ENCODE measurements around the gene GRK6.
A peak's percentile ranks its signal among the peaks of the same experiment; 100 is the strongest.

GRK6 gene

DNA sequence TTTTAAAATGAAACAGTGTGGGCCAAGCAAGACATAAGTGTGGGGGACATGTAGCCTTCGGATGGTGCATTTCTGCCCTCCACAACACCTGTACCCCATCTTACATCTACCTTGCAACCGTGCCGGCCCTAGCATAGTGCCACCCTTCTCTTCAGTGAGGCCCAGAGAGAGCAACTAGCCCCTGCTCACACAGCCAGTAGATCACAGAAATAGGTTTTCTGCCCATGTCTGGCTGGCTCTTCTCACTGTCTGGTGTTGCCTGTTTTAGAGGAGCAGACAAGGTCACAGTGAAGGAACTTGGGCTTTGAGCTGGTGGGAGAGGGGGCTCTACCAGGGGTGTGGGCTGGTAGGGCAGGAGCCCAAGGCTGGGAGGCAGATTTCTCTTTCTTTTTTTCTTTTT is 59.8 kb downstream of the GRK6 start:
- no peak overlapping the region for H3K27ac ChIP-seq
- TF ChIP-seq, protein P1, sequence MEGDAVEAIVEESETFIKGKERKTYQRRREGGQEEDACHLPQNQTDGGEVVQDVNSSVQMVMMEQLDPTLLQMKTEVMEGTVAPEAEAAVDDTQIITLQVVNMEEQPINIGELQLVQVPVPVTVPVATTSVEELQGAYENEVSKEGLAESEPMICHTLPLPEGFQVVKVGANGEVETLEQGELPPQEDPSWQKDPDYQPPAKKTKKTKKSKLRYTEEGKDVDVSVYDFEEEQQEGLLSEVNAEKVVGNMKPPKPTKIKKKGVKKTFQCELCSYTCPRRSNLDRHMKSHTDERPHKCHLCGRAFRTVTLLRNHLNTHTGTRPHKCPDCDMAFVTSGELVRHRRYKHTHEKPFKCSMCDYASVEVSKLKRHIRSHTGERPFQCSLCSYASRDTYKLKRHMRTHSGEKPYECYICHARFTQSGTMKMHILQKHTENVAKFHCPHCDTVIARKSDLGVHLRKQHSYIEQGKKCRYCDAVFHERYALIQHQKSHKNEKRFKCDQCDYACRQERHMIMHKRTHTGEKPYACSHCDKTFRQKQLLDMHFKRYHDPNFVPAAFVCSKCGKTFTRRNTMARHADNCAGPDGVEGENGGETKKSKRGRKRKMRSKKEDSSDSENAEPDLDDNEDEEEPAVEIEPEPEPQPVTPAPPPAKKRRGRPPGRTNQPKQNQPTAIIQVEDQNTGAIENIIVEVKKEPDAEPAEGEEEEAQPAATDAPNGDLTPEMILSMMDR (IDR thresholded peaks at IDR 0.05) = no peak
- no peak for TF ChIP-seq ZFX (IDR thresholded peaks at IDR 0.05; ENCODE audit: borderline replicate concordance)

DNA sequence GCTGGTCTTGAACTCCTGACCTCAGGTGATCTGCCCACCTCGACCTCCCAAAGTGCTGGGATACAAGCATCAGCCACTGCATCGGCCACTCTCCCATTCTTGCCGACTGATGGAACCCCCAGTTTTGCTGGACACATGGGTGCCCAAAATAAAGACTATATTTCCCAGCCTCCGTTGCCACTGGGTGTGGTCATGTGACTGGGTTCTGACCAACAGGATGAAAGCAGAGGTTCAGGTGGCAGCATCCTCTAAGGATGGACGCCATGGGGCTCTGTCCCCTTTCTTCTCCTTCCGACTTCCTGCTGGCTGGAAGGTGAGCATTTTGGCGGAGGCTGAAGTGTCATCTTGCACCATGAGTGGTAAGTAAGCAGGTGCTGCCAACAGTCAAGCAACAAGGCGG is 60.7 kb downstream of the GRK6 start:
- no peak overlapping the region for H3K27ac ChIP-seq
- TF ChIP-seq, protein P1 (IDR thresholded peaks at IDR 0.05) = no peak
- TF ChIP-seq ZFX (IDR thresholded peaks at IDR 0.05; ENCODE audit: borderline replicate concordance) = no peak

DNA sequence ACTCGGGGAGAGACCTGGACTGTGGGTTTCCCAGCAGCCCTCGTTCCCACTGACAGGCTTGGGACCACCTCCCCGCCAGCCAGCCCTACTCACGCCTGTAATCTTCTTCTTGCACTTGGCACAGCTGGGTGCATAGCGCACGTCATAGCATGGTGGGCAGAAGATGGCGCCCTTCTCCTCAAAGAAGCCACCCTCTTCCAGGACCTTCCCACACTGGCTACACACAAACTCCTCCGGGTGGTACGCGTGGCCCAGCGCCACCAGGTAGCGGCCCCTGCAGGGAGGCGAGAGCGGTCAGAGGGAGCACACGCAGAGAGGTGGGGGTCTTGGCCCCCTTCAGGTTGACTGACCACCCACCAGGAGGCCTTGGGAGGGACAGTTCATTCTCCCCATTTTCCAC is 61.5 kb downstream of the GRK6 start:
- H3K27ac ChIP-seq = no peak overlapping the region
- TF ChIP-seq ZFX (IDR thresholded peaks at IDR 0.05; ENCODE audit: borderline replicate concordance) = no peak
- TF ChIP-seq, protein P1 (IDR thresholded peaks at IDR 0.05) = no peak

DNA sequence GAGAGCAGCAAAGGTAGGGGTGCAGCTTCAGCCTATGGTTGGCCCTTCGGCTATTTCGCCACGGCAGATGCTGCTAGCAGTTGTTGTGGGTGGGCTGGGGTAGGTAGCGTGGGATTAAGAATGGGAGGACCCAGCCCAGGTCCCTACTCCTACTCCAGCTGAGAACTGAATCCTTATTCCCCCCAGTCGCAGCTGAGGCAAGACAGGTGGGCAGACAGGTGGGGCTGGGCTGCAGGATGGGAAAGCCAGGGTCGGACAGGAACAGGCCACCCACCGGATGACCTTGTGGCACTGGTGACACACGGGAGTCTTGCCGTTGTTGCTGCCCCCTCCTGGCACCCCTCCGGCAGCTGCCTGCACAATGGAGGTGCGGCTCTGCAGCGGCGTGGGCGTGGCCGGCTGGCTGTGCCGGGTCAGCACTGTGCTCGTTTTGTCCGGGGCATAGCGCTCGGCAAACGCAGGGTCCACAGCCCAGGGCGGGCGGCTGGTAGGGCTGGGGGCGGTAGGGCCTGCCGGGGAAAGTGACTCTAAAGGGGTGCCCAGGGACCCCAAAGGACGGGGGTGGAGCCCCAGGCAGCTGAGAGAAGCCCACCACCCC is 62.7 kb downstream of the GRK6 start:
- TF ChIP-seq, protein P1 (IDR thresholded peaks at IDR 0.05) = no peak
- TF ChIP-seq ZFX (IDR thresholded peaks at IDR 0.05; ENCODE audit: borderline replicate concordance) = no peak
- no peak overlapping the region for H3K27ac ChIP-seq

DNA sequence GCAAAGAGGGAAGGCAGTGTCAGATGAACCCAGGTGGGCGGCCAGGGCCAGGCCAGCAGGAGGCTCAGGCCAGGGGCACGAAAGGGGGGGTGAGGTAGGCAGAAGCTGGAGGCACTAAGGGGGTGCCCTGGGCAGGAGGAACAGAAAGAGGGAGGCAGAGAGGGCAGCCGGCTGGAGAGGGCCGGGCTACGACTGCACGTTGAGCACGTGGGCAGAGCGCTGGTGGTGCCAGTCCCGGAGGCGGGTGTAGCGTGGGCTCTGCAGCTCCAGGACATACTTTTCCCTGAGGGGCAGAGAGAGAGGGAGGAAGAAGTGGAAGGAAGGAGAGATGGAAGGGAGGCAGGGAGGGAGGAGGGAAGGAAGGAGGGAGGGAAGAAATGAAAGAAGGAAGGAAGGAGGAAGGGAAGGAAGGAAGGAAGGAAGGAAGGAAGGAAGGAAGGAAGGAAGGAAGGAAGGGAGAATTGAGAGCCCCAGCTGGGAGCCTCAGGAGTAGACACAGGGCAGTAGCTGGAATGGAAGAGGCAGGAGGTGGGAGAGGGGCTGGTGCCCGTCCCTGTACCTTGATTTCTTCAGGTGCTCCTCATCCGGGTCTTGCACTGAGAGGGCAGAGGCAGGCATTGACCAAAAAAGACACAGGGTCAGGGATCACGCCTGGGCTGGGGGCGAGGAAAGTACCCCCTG is 64.0 kb downstream of the GRK6 start:
- H3K27ac ChIP-seq = no peak overlapping the region
- TF ChIP-seq, protein P1 (IDR thresholded peaks at IDR 0.05) = no peak
- TF ChIP-seq ZFX (IDR thresholded peaks at IDR 0.05; ENCODE audit: borderline replicate concordance) = no peak

DNA sequence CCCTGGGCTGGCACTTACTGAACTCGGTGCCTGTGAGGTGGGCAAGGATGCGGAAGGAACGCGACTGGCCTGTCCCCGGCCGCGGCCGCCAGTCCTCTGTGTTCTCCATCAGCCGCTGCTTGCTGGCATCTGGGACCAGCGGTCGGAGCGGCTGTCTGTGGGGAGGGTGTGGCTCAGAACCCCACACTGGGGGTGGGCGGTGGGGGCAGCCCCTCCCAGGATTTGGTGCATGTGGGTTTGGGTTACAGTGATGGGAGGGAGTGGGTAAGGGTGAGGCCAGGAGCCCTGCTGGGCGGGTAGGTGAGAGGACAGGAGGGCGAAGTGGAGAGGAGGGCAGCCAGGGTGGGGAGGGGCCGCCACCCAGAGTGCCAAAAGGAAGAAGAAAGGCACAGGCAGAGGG is 64.5 kb downstream of the GRK6 start:
- no peak overlapping the region for H3K27ac ChIP-seq
- TF ChIP-seq ZFX (IDR thresholded peaks at IDR 0.05; ENCODE audit: borderline replicate concordance) = no peak
- TF ChIP-seq, protein P1 (IDR thresholded peaks at IDR 0.05) = no peak

DNA sequence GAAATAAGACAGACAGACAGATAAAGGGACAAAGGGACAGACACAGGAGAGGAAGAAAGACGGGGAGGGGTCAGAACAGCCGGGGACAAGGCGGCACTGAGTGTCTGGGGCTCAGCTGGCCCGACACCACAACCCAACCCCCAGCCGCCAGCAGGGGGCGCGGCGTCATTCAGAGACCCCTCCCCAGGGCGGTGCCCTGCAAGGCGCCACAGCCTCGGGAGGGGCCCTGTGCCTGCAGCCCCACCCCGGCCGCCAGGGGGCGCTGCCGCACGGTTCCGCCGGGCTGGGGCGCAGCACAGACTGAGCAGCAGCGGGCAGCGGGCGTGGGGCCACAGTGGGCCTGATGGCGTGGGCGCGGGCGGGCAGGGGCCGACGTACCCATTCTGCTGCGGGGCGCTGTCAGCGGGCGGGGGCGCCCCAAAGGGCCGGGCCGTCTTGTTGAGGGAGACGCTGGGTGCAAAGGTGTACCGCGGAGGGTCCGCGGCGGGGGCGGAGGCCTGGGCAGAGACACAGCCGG is 65.0 kb downstream of the GRK6 start:
- no peak overlapping the region for H3K27ac ChIP-seq
- TF ChIP-seq, protein P1 (IDR thresholded peaks at IDR 0.05) = peak; percentile 98
- TF ChIP-seq ZFX (IDR thresholded peaks at IDR 0.05; ENCODE audit: borderline replicate concordance) = no peak

All from 22Rv1 (cell line).